ENCODE data around the gene IRF2BP1. TPM values are rescaled to one million over a fixed set of nuclear protein-coding genes. Genes with fewer than 3 reads are reported as not detected.

Gene IRF2BP1
- total RNA-seq, 1 experiment from 2014 or later, result 24.7 TPM

GRCh38 chr19:45834970-45835369, 51.0 kb downstream of the IRF2BP1 start:
- CTCF ChIA-PET, result interaction anchor here (0.6 to 0.7 kb wide), 2 partner anchors 16 to 349 kb away, joined by 5 read pairs; no protein-coding TSS in a partner anchor
- intact Hi-C loops (cut with micrococcal nuclease; ENCODE audit: unreplicated experiment), result no loop called here
- Histone ChIP-seq H2AFZ (no peak overlapping the region), H3F3A (ENCODE audit: insufficient read depth, low read depth) (peaks cover 15% of the 10 kb centered on the region; the same call in 1 of the 2 replicates), H3K36me3 (ENCODE audit: low read depth) (peaks cover 63% of the 10 kb centered on the region), H3K4me1 (replicated peaks; ENCODE audit: insufficient read depth) (no peaks in the 10 kb centered on the region), H3K4me3 (no peak overlapping the region), H3K9me2 (ENCODE audit: insufficient read depth) (no peaks in the 10 kb centered on the region), H3K79me2 (ENCODE audit: low read depth) (no peaks in the 10 kb centered on the region), H3K9me3 (ENCODE audit: insufficient read depth, low read depth) (no peaks in the 10 kb centered on the region), H3K27me3 (ENCODE audit: insufficient read depth, low read depth) (no peaks in the 10 kb centered on the region), H3K4me2 (no peak overlapping the region), H4K20me1 (ENCODE audit: insufficient read depth) (peaks cover 10% of the 10 kb centered on the region), H3K27ac (no peak overlapping the region)
- BruUV-seq (replicated peaks), result no TSS peak
- POLR2A ChIA-PET (ENCODE audit: unreplicated experiment), result interaction anchor here (0.6 kb wide), 1 partner anchor 157 kb away, joined by 3 read pairs; no protein-coding TSS in a partner anchor
- peak in 1 of 2 experiments; percentile 25 for DNase-seq
- no peak for TF ChIP-seq EZH2 (IDR thresholded peaks at IDR 0.05; ENCODE audit: low read depth)
- no peak for TF ChIP-seq CTCF (conservative IDR thresholded peaks at IDR 0.05)

Other genes starting within 250 kb of the IRF2BP1 start
- gene EML2, start 246.7 kb downstream of the IRF2BP1 start, total RNA-seq (2021), result 61.7 and 68.9 TPM in 2 replicates
- 5.8 and 6.7 TPM in 2 replicates for gene GIPR, start 217.9 kb downstream of the IRF2BP1 start, total RNA-seq (2021)
- 718 and 740 TPM in 2 replicates for gene SNRPD2, start 194.2 kb downstream of the IRF2BP1 start, total RNA-seq (2021)
- gene QPCTL, start 193.5 kb downstream of the IRF2BP1 start, total RNA-seq (2021), result 27.6 and 42.8 TPM in 2 replicates
- gene FBXO46, start 155.2 kb downstream of the IRF2BP1 start, total RNA-seq (2021), result 33.3 and 45.5 TPM in 2 replicates
- not detected in 2 replicates for gene MEIOSIN, start 152.7 kb downstream of the IRF2BP1 start, total RNA-seq (2021)
- gene SIX5, start 116.9 kb downstream of the IRF2BP1 start, total RNA-seq (2021), result 27.6 and 31.1 TPM in 2 replicates
- gene DMPK, start 103.7 kb downstream of the IRF2BP1 start, total RNA-seq (2021), result 110 and 132 TPM in 2 replicates
- gene DMWD, start 93.3 kb downstream of the IRF2BP1 start, total RNA-seq (2021), result 66.7 and 71.1 TPM in 2 replicates
- 0.38 and 0.39 TPM in 2 replicates for gene RSPH6A, start 70.8 kb downstream of the IRF2BP1 start, total RNA-seq (2021)
- 85.5 and 121 TPM in 2 replicates for gene SYMPK, start 23.0 kb downstream of the IRF2BP1 start, total RNA-seq (2021)
- gene FOXA3, start 21.8 kb downstream of the IRF2BP1 start, total RNA-seq (2021), result not detected in 2 replicates
- 13.6 TPM in 2 replicates for gene MYPOP, start 16.5 kb upstream of the IRF2BP1 start, total RNA-seq (2021)
- gene NANOS2, start 28.6 kb upstream of the IRF2BP1 start, total RNA-seq (2021), result not detected in 2 replicates
- gene NOVA2, start 87.7 kb upstream of the IRF2BP1 start, total RNA-seq (2021), result not detected in 2 replicates
- 22.8 and 24.8 TPM in 2 replicates for gene CCDC61, start 109.3 kb upstream of the IRF2BP1 start, total RNA-seq (2021)
- gene PGLYRP1, start 136.9 kb upstream of the IRF2BP1 start, total RNA-seq (2021), result not detected in 2 replicates
- gene IGFL4, start 154.9 kb upstream of the IRF2BP1 start, total RNA-seq (2021), result not detected in 2 replicates
- gene IGFL3, start 238.5 kb upstream of the IRF2BP1 start, total RNA-seq (2021), result 0.96 TPM in 1 of 2 replicates, not detected in the other

Data from PC-9 (cell line).